Measurements from ENCODE around the gene LRRK1.

LRRK1 gene

GRCh38 chr15:101042320-101042719, 123.2 kb downstream of the LRRK1 start:
- DNase-seq (ENCODE audit: low spot score), result no peak

GRCh38 chr15:101043011-101043410, 123.9 kb downstream of the LRRK1 start:
- no peak for DNase-seq (ENCODE audit: low spot score)

GRCh38 chr15:101043911-101044624, 124.9 kb downstream of the LRRK1 start:
- no peak for DNase-seq (ENCODE audit: low spot score)

GRCh38 chr15:101044625-101045235, 125.6 kb downstream of the LRRK1 start:
- no peak for DNase-seq (ENCODE audit: low spot score)

GRCh38 chr15:101045236-101045646, 126.1 kb downstream of the LRRK1 start:
- no peak for DNase-seq (ENCODE audit: low spot score)

GRCh38 chr15:101045835-101046691, 126.9 kb downstream of the LRRK1 start:
- no peak for DNase-seq (ENCODE audit: low spot score)

GRCh38 chr15:101046826-101047225, 127.7 kb downstream of the LRRK1 start:
- DNase-seq (ENCODE audit: low spot score), result no peak

GRCh38 chr15:101047301-101047781, 128.2 kb downstream of the LRRK1 start:
- DNase-seq (ENCODE audit: low spot score), result no peak

- DNase-seq (ENCODE audit: low spot score), result no peak
Measured at GRCh38 chr15:101048176-101048575, 129.0 kb downstream of the LRRK1 start.

GRCh38 chr15:101048581-101049030, 129.4 kb downstream of the LRRK1 start:
- no peak for DNase-seq (ENCODE audit: low spot score)

- no peak for DNase-seq (ENCODE audit: low spot score)
Measured at GRCh38 chr15:101049282-101049681, 130.1 kb downstream of the LRRK1 start.

- no peak for DNase-seq (ENCODE audit: low spot score)
Measured at GRCh38 chr15:101049856-101050622, 130.9 kb downstream of the LRRK1 start.

- no peak for DNase-seq (ENCODE audit: low spot score)
Measured at GRCh38 chr15:101050623-101051290, 131.6 kb downstream of the LRRK1 start.

GRCh38 chr15:101051291-101052030, 132.3 kb downstream of the LRRK1 start:
- DNase-seq (ENCODE audit: low spot score), result no peak

GRCh38 chr15:101052031-101052620, 133.0 kb downstream of the LRRK1 start:
- DNase-seq (ENCODE audit: low spot score), result no peak

GRCh38 chr15:101052681-101053121, 133.5 kb downstream of the LRRK1 start:
- no peak for DNase-seq (ENCODE audit: low spot score)

GRCh38 chr15:101053261-101053660, 134.1 kb downstream of the LRRK1 start:
- DNase-seq (ENCODE audit: low spot score), result no peak

GRCh38 chr15:101054116-101054515, 135.0 kb downstream of the LRRK1 start:
- no peak for DNase-seq (ENCODE audit: low spot score)

GRCh38 chr15:101054991-101055390, 135.8 kb downstream of the LRRK1 start:
- no peak for DNase-seq (ENCODE audit: low spot score)

GRCh38 chr15:101055411-101055810, 136.3 kb downstream of the LRRK1 start:
- DNase-seq (ENCODE audit: low spot score), result no peak
